GM03348 (cell line): ENCODE results near the gene DTNA.
A peak's percentile ranks its signal among the peaks of the same experiment; 100 is the strongest.
"Not testable (repeated sequence)": the region's sequence is repeated elsewhere in the genome, so short reads cannot be mapped to it uniquely, and the experiment has no call there.

Experiments used
- DNase-seq: peaks from one replicate; pipeline ENCODE4 v3.0.0; 2012; ENCODE audit warnings: low spot score

The DTNA gene

DNA sequence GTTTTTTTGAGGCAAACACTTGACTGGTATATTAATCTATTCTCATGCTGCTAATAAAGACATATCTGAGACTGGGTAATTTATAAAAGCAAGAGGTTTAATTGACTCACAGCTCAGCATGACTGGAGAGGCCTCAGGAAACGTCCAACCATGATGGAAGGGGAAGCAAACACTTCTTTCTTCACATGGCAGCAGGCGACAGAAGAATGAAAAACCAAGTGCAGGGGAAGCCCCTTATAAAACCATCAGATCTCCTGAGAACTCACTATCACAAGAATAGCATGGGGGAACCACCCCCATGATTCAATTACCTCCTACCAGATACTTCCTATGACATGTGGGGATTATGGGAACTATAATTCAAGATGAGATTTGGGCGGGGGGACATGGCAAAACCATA, 194.9 kb downstream of the DTNA start:
- no peak for DNase-seq

DNA sequence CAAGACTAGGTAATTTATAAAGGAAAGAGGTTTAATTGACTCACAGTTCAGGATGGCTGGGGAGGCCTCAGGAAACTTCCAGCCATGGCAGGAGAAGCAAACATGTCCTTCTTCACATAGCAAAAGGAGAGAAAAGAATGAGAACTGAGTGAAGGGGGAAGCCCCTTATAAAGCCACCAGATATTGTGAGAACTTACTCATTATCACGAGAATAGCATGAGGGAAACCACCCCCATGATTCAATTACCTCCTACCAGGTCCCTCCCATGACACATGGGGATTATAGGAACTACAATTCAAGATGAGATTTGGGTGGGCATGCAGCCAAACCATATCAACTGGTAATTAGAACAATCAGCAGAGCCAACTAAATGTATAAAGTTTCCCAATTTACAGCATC, 196.9 kb downstream of the DTNA start:
- not testable (repeated sequence) for DNase-seq

DNA sequence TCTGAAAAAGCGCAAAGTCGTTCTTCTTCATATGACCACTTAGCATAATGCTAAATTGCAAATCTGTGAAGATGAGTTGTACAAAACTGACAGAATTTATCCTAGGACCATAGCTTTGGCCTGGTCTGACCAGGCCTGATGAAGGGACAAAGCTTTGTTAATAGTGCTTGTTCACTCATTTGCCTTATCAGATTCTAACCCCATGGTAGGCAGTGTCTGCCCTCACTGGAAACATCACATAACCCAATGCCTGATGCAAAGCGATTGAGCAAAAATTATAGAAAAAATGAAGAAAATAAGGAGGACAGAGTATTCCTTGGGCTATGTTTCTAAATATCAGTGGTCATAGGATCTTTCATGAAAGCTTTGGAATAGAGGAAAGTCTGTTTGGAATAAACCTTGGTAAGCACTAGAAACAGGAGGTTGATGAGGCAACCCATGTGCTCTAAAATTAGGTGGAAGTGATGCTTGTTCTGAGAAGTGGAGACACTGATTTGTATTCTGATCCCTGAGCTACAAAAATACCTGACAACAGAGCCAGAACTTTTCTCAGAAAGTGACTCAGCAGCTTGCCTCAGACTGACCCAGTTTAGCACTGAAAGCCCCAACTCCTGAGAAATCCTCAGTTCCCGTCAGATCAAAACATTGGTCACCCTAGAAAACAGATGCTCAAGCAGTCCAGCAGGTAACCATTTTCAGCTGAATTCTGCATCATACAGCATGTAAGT, 199.7 kb downstream of the DTNA start:
- DNase-seq = no peak

DNA sequence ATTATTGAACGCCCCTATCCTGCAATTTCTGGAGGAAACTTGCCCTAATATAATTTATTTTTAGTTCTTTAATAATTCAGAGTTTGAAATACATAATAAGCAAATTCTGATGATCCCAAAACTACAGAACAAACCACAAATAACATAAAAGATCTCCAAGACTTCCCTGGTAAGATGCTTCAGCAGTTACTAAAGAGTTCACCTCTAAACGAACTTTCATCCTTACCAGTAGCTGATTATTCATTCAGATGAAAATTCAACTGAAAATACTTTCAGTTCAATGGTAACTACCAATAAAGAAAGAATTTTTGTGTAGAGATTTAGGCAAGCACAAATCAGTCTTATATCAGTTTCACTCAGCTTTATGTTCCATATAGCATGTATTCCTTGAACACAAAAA, 201.0 kb downstream of the DTNA start:
- no peak for DNase-seq

DNA sequence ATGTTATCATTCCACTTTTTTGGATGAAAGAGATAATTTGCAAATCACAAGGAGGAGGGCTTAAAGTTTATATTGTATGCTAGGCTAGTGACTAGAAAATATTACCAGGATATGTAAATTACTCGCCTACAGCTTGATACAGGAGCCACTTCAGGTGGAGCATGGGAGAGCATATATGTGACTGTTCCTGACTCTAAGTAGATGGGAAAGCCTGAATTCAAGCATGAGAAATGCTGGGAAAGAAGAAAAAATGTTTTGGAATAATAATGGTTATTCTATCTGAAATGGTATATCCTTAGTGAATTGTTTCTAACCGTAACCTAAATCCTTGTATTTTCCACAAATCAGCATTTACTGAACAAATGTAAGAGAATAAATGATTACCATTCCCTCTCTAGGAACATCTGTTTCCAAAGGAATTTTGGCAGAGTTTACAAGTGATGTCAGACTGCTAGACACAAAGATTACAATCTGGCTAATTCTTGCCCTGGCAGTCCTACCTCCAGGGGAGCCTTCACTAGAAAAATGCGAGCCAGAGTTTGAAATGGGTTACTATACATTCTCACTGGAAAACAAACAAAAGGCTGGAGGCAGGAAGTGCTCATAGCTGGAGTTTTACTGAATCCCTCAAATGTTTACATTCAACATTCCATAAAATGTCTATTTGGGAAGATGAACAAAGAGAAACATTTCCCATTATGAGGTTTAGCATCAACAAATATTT, 201.7 kb downstream of the DTNA start:
- peak; percentile 18 for DNase-seq

DNA sequence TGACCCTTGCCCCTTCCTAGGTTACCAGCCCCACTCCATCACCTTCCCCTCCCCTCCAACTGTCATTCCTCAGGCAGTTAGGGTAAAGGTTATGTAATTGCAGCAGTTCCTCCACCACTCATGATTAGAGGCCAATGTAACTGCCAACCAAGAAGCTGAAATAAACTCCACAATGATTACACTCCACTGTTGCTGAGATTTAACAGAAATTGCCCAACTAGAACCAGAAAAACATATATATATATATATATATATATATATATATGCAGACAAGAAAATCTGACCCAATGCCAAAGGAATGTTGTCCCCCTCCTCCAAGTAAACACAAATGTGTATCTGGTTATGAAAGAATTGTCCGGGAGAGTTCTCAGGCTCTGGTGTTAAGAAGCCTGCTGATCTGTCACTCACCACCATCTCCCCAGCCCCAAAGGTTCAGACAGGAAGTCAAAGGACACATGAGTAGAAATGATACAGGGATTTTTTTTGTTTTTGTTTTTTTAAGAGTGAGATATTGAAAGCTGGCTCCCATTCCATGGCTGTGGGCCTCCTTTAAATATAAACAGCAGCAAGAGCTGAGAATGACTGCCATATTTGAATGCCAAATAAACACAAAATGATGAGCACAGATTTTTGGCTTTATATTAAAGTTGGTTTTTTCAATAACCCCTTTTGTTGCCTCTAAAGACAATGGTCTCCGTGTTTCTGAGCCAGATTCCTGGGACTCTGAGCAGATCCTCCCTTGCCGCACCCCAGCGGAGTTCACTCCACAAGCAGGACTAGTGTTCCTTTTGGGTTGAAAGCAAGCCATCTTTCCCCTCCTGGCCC, 204.0 kb downstream of the DTNA start:
- DNase-seq = no peak

DNA sequence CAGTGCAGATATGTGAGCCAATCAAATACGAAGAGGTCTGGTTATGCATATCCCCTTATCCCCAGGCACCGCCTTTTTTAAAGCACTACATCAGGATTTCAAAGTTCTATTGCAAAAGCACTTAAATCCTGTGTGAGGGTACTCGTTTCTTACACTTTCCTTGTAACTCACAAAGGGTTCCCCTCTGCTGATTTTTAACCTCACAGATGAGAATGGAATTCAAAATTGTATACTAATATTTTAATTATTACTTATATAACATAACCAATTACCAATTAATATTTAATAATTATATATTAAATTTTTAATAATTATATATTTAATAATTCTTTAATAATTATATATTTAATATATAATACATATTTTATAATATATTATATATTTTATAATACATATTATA, 204.9 kb downstream of the DTNA start:
- DNase-seq = no peak

DNA sequence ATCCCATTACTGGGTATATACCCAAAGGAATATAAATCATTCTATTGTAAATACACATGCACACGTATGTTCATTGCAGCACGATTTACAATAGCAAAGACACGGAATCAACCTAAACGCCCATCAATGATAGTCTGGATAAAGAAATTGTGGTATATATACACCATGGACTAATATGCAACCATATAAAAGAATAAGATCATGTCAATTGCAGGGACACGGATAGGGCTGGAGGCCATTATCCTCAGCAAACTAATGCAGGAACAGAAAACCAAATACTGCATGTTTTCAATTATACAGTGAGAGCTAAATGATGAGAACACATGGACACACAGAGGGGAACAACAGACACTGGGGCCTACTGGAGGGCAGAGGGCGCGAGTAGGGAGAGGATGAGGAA, 206.4 kb downstream of the DTNA start:
- not testable (repeated sequence) for DNase-seq

DNA sequence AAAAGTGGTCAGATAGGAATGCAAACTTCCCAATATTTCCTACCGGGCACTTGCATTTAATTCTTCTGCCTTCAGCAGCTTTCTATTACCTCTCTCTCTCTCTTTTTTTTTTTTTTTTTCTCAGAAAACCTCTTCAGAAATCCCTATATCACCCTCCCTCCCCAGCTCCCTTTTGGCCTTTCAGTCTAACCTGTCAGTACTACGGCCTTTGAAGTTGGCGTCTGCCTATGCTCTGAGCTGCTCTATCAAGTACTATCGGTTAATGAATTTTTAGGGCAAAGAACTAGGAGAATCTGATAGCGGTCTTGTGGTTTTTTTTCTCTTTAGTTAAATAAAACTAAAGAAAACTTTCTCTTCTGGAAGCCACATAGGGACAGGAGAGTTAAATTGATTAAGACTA, 208.8 kb downstream of the DTNA start:
- DNase-seq = no peak

DNA sequence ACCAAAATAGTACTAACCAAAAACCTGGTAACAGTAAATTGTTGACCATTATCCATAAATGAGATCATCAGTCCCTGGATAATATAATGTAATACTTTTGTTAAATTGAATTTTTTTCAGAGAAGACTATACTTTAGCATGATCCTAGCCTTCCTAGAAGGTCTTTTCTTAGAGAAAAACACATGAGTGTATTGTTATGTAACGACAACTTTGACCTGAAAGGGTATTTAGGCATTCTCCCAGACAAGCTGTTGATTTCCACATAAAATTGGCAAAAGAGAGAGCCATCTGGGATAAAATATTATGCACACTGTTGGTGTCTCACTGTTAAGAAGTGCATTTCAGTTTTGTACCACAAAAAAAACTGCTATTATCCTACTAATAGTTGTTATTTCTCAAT, 211.1 kb downstream of the DTNA start:
- DNase-seq = no peak

DNA sequence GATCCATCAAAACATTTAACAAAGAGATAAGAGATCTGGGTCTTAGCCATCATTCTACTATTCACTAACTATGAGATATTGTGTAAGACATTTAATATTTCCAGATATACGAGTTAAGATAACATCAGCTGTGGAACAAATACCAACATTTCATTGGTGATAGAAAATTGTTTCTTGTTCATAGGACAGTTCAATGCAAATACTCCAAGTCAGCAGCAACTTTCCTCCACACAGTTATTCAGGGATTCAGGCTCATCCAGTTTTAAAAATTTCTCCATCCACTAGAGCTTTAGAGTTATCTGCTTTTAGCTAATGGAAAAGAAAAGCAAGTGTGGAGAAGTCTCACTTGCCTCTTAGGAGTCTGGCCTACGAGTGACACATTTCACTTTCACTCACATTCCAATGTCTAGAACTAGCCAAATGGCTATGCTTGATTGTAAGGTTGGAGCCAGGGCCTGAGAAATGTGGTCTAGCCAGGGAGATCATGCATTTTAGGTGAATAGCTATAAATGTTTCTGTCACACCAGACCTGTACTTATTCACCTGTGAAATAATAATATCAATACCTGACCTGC, 211.8 kb downstream of the DTNA start:
- no peak for DNase-seq

DNA sequence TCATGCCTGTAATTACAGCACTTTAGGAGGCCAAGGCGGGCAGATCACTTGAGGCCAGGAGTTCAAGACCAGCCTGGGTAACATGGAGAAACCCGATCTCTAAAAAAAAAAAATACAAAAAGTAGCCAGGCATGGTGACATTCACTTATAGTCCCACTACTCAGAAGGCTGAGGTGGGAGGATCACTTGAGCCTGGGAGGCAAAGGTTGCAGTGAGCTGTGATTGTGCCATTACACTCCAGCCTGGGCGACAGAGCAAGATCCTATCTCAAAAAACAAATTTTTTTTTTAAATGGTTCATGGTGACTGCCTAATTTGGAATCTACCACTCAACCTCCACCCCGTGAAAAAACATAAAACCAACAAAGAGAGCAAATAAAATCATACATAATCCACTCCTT, 212.5 kb downstream of the DTNA start:
- DNase-seq = not testable (repeated sequence)

DNA sequence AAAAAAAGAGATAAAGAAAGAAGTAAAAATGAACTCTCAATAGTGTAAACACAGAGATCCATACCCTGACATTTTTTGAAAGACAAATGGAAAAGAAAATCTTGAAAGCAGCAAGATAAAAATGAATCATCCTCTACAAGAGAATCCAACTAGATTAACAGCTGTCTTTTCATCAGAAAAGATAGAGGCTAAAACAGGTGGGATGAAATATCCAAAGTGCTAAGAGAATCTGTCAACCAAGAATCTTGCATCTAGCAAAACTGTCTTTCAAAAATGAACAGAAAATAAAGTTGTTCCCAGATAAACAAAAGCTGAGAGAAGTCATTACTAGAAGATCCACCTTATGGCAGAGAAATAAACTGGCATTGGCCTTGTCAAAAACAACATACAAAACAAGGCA, 213.8 kb downstream of the DTNA start:
- DNase-seq = no peak

DNA sequence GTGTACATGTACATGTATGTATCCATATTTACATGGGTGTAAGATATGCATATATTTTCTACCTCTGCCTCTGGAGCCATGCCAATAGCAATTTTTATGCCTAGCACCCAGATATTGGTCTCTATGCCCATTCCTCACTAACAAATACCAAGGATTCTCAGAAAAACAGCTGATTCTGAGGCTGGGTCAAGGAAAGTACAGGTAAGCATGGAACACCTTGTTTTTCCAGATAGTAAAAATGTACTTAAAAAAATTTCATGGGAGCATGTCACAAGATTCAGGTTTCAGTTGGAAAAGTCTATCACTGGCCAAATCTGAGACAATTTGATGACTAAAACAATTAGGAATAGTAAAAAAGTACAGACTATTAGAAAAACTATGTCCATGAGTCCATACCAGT, 216.6 kb downstream of the DTNA start:
- DNase-seq = no peak

DNA sequence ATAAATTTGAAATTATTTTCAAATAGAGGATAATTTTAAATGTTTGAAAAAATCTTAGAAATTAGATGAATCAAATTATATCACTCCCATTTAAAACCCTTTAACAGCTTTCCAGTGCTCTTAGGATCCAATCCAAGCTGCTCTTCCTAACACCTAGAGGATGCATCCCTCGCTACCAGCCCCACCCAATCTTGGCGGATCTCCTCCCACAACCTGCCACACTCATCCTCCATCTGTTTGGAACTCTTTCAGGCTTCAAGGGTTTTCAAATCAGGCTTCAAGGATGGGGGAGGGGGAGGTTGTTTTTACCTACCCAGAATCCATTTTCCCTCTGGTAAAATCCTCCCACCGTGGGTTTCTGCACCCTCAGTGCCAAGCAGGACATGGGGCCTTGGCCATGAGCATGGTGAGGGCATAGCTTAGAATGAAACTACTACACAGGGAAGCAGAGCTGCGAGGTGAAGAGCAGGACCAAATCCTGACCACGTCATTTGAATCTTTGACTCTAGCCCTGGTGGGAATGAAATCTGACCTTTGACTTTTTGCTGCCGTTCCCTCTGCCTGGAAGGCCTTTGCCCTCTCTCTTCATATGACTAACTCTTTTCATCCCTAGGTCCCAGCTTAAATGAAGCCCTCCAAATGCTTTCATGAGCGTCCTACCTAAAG, 218.1 kb downstream of the DTNA start:
- no peak for DNase-seq

DNA sequence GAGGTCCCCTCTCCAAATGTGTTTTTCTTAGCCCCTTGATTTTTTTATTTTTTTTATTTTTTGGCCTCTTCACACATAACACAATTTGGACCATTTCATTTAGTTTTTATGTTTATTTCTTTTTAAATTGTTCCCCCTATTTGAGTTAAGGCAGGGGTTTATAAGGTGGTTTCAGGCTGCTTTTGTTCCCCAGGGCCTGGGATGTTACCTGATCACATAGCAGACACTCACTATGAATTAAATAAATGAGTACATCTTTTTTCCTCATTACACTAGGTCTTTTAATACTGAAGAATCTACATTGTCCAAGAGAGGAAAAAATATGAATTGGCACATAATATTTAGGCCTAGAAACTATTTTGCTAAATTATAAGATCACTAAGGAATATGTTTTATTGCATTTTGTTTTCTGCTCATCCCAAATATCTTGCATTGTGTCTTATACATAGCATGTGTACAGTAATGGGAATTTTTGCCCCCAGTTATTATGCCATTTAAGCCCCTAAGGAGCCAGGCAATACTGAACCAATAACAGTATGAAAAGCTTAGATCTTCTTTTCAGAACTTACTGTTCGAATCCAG, 218.7 kb downstream of the DTNA start:
- no peak for DNase-seq

DNA sequence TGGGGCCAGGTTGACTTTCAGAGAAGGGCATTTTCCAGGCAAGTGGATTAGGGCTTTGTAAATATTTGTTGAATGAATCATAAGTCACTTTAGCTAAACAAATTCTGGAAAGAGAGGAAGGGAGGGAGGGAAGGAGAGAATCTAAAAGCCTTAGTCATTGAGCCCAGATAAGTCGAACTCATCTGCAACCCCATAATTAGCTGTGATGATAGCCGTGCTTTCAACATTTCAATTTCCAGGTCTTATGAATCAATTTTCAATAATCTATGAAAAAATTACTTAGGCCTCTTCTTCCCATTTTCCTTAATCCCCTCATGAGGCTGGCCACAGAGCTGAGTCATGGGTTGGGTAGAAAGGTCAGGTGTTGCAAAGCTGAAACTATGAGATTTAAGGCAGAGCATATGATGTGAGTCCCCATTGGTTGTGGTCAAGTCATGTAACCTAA, 219.3 kb downstream of the DTNA start:
- DNase-seq = no peak

DNA sequence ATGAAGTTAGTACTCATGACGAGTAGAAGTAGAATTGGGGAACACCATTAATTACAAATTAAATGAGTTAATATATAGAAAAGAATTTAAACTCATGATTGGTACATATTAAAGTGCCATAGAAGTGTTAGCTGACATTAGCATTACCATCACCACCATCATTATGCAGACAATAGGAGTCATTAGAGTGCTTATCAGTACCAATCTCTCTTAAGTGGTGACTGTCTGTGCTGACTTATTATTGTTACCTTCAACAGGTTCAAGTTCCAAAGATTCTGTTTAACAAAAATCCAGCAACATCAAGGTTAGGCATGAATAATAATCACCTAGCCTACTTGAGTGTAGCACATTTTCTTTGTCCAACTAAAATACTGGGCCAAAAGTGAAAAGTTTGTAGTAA, 222.3 kb downstream of the DTNA start:
- no peak for DNase-seq

DNA sequence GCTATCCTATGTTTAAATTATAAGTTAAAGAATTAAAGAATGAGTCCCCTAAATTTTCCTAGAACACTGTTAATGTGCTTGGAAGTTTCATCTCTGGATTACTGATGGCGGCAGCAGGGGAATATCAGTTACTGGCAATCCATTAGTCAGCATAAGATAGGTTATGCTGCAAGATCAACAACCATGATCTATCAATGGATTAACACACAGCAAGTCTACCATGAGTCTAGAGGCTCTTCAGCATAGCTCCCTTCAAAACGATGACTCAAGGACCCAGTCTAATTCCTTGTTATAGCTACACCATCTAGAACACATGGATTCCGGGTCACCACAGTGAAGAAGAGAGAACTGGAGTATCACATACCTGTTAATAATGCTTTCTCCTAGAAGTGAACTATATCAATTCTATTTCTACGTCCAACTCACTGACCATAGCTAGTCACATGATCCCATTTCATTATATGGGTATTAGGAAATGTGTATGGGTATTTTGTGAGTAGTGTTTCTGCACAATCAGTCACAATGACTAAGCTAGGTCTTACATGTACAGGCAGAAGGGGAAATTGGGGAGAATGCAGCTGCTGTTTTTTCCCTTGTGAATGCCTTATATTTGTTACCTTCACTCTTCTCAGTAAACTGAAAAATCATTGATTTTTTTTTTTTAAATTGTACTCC, 222.8 kb downstream of the DTNA start:
- no peak for DNase-seq

DNA sequence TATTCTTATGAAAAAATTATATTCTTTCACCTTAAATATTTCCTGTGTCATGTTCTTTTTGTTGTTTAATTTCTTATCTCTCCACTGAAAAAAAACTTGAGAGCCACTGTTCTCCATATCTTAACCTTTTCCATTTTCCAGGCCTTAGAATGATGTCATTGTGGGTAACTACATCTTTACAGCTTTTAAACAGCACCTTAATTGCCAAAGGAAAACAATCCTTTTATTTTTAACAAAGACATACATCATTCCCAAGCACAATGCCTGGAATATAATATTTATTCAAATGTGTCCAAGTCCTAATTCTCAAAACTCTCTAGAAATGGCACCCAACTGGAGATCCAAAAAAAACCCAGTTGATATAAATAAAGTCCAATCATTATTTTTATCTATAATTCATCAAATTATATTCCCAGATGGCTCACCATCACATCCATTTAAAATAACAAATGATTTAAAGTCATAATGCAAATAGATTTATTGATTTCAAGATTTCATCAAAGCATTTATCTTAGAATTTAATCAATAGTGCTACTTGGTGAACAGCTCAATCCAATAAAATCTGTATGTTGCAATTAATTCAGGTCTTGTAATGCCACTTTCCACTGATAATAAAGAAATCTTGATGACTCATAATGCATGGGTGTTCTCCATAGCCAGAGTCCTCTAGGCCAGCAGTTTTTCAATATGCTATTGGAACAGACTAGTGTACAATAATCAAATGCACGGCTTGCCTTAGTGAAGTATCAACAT, 224.0 kb downstream of the DTNA start:
- DNase-seq = no peak
